CD4-positive, CD25-positive, alpha-beta regulatory T cell (primary cell): ENCODE measurements around the gene FCN2. TPM values are rescaled to one million over a fixed set of nuclear protein-coding genes. Genes with fewer than 3 reads are reported as not detected.

Source experiments
- ATAC-seq, 2 donors: fragments of 150-1000 bp; cut with Tn5 transposase; one replicate each; pipeline ENCODE4 v1.10.0; 2021; ENCODE audit warnings: low read depth in 2 of 2, moderate number of reproducible peaks in 2 of 2, moderate library complexity in 1 of 2
- DNase-seq, 3 donors: peaks; one replicate each; pipeline versions ENCODE4 v3.0.0 to v3.0.0-alpha.2; 2012 to 2022; ENCODE audit warnings: mixed read lengths in 1 of 3
- H3K27ac ChIP-seq: one replicate; pipeline ENCODE4 v1.7.0; 2013; ENCODE audit warnings: mild to moderate bottlenecking, low read length; ENCODE audit not compliant: insufficient read depth, poor library complexity, severe bottlenecking
- H3K27me3 ChIP-seq: one replicate; pipeline ENCODE4 v1.7.0; 2013; ENCODE audit warnings: low read length; ENCODE audit not compliant: control insufficient read depth, insufficient read depth
- H3K36me3 ChIP-seq: one replicate; pipeline ENCODE4 v1.7.0; 2013; ENCODE audit warnings: mild to moderate bottlenecking, low read length, moderate library complexity; ENCODE audit not compliant: control insufficient read depth, insufficient read depth
- H3K4me1 ChIP-seq: 2 replicates; pipeline ENCODE4 v1.7.0; 2013; ENCODE audit warnings: mild to moderate bottlenecking, low read length; ENCODE audit not compliant: insufficient read depth, control insufficient read depth, poor library complexity, severe bottlenecking
- H3K4me3 ChIP-seq: one replicate; pipeline ENCODE4 v1.7.0; 2013; ENCODE audit warnings: low read depth, mild to moderate bottlenecking, low read length, moderate library complexity
- H3K9me3 ChIP-seq, 2 experiments: 1 replicate in 1 of 2; 2 replicates in 1 of 2; pipeline ENCODE4 v1.7.0; 2013; ENCODE audit warnings: low read length in 2 of 2, mild to moderate bottlenecking in 1 of 2, moderate library complexity in 1 of 2; ENCODE audit not compliant: control insufficient read depth in 2 of 2
- H3K27ac Mint-ChIP-seq, 3 donors: one replicate each; pipeline ENCODE4 v1.8.0; 2020 to 2022; ENCODE audit warnings: mild to moderate bottlenecking in 3 of 3, mixed read lengths in 3 of 3, moderate library complexity in 2 of 3
- H3K27me3 Mint-ChIP-seq: one replicate; pipeline ENCODE4 v1.8.0; 2022; ENCODE audit warnings: mild to moderate bottlenecking, mixed read lengths
- H3K36me3 Mint-ChIP-seq: one replicate; pipeline ENCODE4 v1.8.0; 2020; ENCODE audit warnings: mixed read lengths
- H3K4me1 Mint-ChIP-seq, 4 donors: one replicate each; pipeline ENCODE4 v1.8.0; 2020 to 2022; ENCODE audit warnings: mixed read lengths in 4 of 4, mild to moderate bottlenecking in 1 of 4
- H3K4me3 Mint-ChIP-seq, 4 donors: one replicate each; pipeline ENCODE4 v1.8.0; 2020 to 2022; ENCODE audit warnings: mild to moderate bottlenecking in 4 of 4, mixed read lengths in 4 of 4, moderate library complexity in 3 of 4
- H3K9me3 Mint-ChIP-seq, 7 donors: one replicate each; pipeline ENCODE4 v1.8.0; 2020 to 2022; ENCODE audit warnings: mixed read lengths in 7 of 7, mild to moderate bottlenecking in 3 of 7, moderate library complexity in 2 of 7
- polyA plus RNA-seq, 4 donors: library from polyadenylated mRNA; unstranded; fragments of 300-500 nt; fragmentation: Illumina TruSeq; gene quantifications; one replicate each; pipeline ENCODE4 v1.2.3, GENCODE V29; 2021
- total RNA-seq: library from RNA; stranded (reverse); gene quantifications from one replicate; pipeline ENCODE4 v1.2.3, GENCODE V29; 2022

The FCN2 gene
- total and polyA plus RNA-seq, 5 donors from 2014 or later, result not detected

DNA sequence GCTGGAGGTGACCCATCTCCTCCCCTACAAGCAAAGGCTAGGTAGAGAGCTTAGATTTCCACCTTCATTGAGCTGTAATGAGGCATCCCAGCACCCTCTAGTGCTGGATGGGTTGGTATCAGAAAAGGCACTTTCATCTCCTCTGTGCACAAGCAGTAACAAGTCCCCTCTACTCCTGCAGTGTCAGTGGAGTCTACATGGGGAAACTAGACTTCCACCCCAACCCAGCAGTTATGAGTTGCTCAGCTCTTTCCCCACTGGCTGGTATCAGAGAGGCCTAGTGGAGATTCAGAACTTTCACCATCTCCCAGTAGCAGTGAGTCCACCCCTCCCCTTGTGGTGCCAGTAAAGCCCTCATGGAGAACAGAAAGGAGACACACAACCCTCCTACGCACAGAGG, 19.2 kb downstream of the FCN2 start:
- H3K4me1 ChIP-seq, result no peaks in the 10 kb centered on the region
- no peak for ATAC-seq

DNA sequence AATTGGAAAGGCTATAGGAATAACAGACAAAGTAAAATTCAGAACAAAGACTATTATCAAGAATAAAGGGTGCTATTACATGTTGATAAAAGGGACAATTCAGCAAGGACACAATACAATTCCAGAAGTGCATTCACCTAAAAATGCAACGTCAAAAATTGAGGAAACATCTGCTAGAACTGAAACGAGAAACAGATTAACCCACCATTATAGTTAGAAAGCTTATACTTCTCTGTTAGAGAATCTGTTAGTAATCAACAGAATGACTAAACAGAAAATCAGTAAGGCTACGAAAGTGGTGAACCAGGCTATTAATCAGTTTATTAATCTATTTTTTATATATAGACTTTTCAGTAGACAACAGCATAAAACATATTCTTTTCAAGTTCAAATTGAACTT, 22.3 kb downstream of the FCN2 start:
- no peak overlapping the region for H3K27ac Mint-ChIP-seq
- Histone ChIP-seq H3K27ac (no peak overlapping the region), H3K27me3 (peaks cover 3% of the 10 kb centered on the region), H3K4me3 (no peak overlapping the region), H3K9me3 (peaks cover 5 to 13% of the 10 kb centered on the region in 2 experiments), H3K4me1 (no peaks in the 10 kb centered on the region), H3K36me3 (no peaks in the 10 kb centered on the region)
- peaks cover 0 to 10% (median 4%) of the 10 kb centered on the region in 7 donors for H3K9me3 Mint-ChIP-seq
- no peaks in the 10 kb centered on the region for H3K4me1 Mint-ChIP-seq
- ATAC-seq (no peak), DNase-seq (no peak)
- no peak overlapping the region for H3K4me3 Mint-ChIP-seq
- peaks cover 22% of the 10 kb centered on the region for H3K27me3 Mint-ChIP-seq
- H3K36me3 Mint-ChIP-seq, result no peaks in the 10 kb centered on the region

More for the DNA sequence above, 19.2 kb downstream of the FCN2 start:
- Histone ChIP-seq H3K27ac (no peak overlapping the region), H3K36me3 (no peaks in the 10 kb centered on the region), H3K4me3 (no peak overlapping the region), H3K27me3 (no peaks in the 10 kb centered on the region), H3K9me3 (peaks cover 5 to 13% of the 10 kb centered on the region in 2 experiments)
- Mint-ChIP-seq H3K9me3 (peaks cover 0 to 10% (median 4%) of the 10 kb centered on the region in 7 donors), H3K36me3 (no peaks in the 10 kb centered on the region), H3K4me1 (no peaks in the 10 kb centered on the region), H3K27me3 (peaks cover 22% of the 10 kb centered on the region), H3K4me3 (no peak overlapping the region), H3K27ac (no peak overlapping the region)
- DNase-seq, result no peak

DNA sequence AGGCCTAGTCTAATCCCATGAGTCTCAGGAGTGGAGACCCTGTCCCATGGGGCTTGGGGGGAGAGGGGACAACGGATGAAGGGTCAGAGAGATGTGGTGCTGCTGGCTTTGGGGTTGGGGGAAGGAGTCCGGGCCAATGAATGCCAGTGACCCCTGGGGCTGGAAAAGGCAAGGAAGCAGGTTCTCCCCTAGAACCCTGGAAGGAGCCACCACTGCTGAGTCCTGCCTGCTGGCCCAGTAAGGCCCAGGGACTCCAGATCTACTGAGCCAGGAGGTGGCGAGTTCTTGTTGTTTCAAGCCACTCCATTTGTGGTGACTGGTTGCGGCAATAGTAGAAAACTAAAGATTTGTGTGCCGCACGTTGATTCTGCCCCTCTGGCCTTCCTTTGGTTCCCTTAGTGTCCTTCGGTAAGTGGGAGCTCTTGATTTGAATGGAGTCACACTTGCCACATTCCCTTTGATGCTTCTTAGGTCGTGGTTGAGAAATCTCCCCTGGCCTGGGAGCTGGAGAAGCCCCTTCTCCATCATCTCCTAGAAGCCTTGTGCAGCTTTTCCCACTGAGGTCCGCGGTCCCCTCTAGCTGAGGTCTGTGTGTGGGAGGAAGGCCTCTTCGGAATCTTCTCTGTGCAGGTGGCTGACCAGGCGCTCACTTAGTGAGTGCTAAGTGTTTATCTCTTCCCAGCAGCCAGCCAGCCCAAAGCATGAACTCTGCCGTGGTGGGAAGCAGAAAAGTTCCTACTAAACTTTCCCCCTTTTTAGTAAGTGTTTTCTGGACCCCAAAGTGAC, 28.1 kb downstream of the FCN2 start:
- Histone ChIP-seq H3K4me3 (no peak overlapping the region), H3K9me3 (no peaks in the 10 kb centered on the region), H3K4me1 (no peaks in the 10 kb centered on the region), H3K36me3 (no peaks in the 10 kb centered on the region), H3K27ac (no peak overlapping the region), H3K27me3 (peaks cover 3% of the 10 kb centered on the region)
- DNase-seq (no peak), ATAC-seq (no peak)
- Mint-ChIP-seq H3K36me3 (no peaks in the 10 kb centered on the region), H3K27me3 (peaks cover 18% of the 10 kb centered on the region), H3K27ac (no peak overlapping the region), H3K9me3 (no peaks in the 10 kb centered on the region), H3K4me1 (no peaks in the 10 kb centered on the region), H3K4me3 (no peak overlapping the region)

DNA sequence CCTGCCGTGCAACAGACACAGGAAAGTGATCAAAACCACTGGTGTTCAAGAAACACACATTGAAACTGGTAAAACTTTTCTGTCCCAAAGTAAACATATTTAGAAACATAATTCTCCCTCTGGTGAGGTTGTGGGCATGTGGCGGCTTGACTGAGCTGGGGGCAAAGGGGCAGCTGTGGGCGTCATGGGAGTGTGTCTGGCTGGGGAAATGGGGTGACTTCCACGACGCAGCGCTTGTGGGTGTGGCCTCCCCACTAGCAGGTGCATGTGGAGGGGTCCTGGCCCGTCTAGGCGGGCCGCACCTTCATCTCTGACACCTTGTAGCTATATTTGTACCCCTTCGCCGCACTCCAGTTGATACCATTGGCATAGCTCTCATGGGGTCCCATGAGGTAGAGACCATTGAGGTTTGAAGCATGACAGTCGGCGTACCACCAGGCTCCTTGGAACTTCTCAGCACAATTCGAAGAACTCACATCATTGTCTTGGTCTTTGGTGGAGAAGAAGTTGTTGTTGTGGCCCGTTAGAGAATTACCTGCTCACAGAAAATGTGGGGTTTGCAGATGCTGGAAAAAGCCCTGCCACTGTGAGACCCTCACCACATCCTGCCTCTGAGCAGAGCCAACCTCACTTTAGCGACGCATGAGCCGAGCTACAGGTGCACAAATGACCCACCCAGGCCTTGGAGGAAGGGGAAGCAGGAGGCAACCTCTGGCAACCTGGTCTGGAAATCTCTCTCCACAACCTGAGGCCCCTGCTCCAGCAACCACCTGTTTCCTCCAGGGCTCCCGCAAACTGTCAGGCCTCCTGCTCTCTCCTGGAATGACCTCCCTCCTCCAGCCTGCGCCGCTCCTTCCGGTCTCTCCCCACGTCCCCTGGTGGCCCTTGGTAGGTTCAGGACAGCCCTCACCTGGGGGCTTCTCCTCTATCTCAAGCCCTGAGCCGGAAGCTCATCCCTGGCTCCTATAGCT, 29.2 kb downstream of the FCN2 start:
- H3K9me3 Mint-ChIP-seq, result no peaks in the 10 kb centered on the region
- H3K4me1 Mint-ChIP-seq, result no peaks in the 10 kb centered on the region
- no peak overlapping the region for H3K27ac ChIP-seq
- H3K9me3 ChIP-seq, result no peaks in the 10 kb centered on the region
- no peak overlapping the region for H3K4me3 ChIP-seq
- peaks cover 18% of the 10 kb centered on the region for H3K27me3 Mint-ChIP-seq
- no peaks in the 10 kb centered on the region for H3K4me1 ChIP-seq
- H3K27ac Mint-ChIP-seq, result no peak overlapping the region
- ATAC-seq (no peak), DNase-seq (no peak)
- no peaks in the 10 kb centered on the region for H3K36me3 Mint-ChIP-seq
- H3K27me3 ChIP-seq, result peaks cover 3% of the 10 kb centered on the region
- H3K4me3 Mint-ChIP-seq, result no peak overlapping the region
- H3K36me3 ChIP-seq, result no peaks in the 10 kb centered on the region

DNA sequence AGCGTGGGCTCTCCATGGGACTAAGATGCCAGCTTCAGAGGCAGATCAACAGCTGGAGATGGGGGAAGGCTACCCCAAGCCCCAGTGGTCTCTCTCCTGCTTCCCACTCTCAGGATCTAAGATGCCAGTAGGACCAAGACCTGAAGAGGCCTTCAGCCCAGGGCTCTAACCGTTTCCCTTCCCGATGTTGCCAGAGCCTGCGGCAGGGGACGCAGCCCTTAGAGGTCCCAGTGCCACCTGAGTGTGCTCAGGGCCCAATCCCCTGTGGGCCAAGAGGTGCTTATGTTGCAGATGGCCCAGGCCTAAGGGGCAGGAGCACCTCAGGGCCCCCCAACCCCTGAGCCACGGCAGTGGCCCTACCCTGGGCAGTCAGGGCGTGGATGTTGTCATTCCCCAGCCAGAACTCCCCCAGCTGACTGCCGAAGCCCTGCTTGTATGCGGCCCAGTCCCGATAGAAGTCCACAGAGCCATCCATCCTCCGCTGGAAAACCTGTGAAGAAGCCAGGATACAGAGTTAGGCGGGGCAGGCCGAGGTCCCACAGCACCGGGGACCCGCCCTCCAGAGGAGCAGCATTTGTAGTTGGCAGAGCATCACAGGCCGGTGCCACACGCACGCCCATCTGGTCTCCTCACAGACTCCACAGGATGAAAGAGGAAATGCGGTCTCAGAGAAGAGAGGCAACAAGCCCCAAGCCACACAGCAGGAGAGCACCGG, 31.7 kb downstream of the FCN2 start:
- Mint-ChIP-seq H3K27ac (no peak overlapping the region), H3K27me3 (peaks cover 18% of the 10 kb centered on the region), H3K4me3 (no peak overlapping the region), H3K9me3 (no peaks in the 10 kb centered on the region), H3K36me3 (no peaks in the 10 kb centered on the region), H3K4me1 (no peaks in the 10 kb centered on the region)
- ATAC-seq (no peak), DNase-seq (no peak)
- Histone ChIP-seq H3K4me1 (no peaks in the 10 kb centered on the region), H3K4me3 (no peak overlapping the region), H3K27me3 (peaks cover 3% of the 10 kb centered on the region), H3K9me3 (no peaks in the 10 kb centered on the region), H3K27ac (no peak overlapping the region), H3K36me3 (no peaks in the 10 kb centered on the region)

DNA sequence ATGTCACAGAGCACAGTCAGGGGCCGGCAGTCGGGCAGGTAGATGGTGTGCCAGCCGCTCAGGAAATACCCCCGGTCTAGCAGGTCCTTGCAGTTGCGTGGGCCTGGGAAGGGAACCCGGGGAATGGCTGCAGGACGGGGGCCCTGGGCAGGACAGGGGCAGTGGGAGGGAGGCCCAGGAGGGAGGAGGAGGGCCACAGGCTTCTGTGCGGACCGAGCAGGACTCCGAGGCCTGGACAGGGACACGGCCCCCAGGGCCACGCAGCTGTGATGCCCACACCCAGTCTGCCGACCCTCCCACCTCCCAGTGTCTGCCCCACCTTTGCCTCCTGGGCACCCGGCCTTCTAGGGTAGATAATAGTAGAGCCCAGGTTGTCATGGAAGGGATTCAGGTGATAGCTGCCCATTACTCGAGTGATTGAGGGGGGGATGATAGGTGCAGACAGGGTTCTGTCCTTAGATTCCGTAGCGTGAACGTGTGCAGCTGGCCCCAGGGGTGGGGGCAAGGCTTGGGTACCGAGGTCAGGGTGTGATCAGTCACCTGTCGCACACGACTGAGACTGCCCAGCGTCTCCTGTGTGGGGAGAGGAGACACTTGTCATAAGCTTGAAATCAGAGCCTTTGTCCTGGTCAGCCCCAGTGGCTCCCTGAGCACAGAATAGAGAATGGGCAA, 32.6 kb downstream of the FCN2 start:
- H3K36me3 ChIP-seq, result no peaks in the 10 kb centered on the region
- Mint-ChIP-seq H3K27me3 (peaks cover 18% of the 10 kb centered on the region), H3K4me3 (no peak overlapping the region), H3K27ac (no peak overlapping the region), H3K36me3 (no peaks in the 10 kb centered on the region), H3K4me1 (no peaks in the 10 kb centered on the region), H3K9me3 (no peaks in the 10 kb centered on the region)
- no peaks in the 10 kb centered on the region for H3K4me1 ChIP-seq
- no peaks in the 10 kb centered on the region for H3K27me3 ChIP-seq
- H3K4me3 ChIP-seq, result no peak overlapping the region
- no peak for DNase-seq
- no peaks in the 10 kb centered on the region for H3K9me3 ChIP-seq
- no peak overlapping the region for H3K27ac ChIP-seq
- no peak for ATAC-seq
